Colonic mucosa (tissue), 2 donors: Measurements from ENCODE around the gene CYS1. TPM values are rescaled to one million over a fixed set of nuclear protein-coding genes. Genes with fewer than 3 reads are reported as not detected.

Experiments
- total RNA-seq, 2 donors: library from RNA; stranded (reverse); fragmentation: NEBNext Ultra II Directional in 1 of 2; extraction: Animal tissue kit (Norgen Biotek cat#: 25700) in 1 of 2; gene quantifications; one replicate each; pipeline ENCODE4 v1.2.1, GENCODE V29; 2021
- donor health status: DM: no; HTN: no; CAD: no.
- donor health status: DM: no; HTN: no; CAD: no.

Gene CYS1
- total RNA-seq, 2 donors from 2014 or later, result 0.52 to 2.5 TPM

Other genes with a start within 250 kb of the CYS1 start
- 10 to 100 TPM in 1 of 2 donors, 1 to 10 TPM in 1; 8.8 to 13.0 TPM for gene TAF1B, start 236.9 kb downstream of the CYS1 start, total RNA-seq
- 1 to 10 TPM; 1.6 to 1.9 TPM for gene GRHL1, start 128.7 kb downstream of the CYS1 start, total RNA-seq
- 10 to 100 TPM in 1 of 2 donors, 1 to 10 TPM in 1; 6.6 to 11.2 TPM for gene KLF11, start 36.9 kb downstream of the CYS1 start, total RNA-seq
- gene RRM2, start 42.3 kb upstream of the CYS1 start, total RNA-seq, result 100 to 1,000 TPM in 1 of 2 donors, 10 to 100 TPM in 1; 54.3 to 216 TPM
- 10 to 100 TPM; 64.5 to 85.7 TPM for gene HPCAL1, start 222.5 kb upstream of the CYS1 start, total RNA-seq